ENCODE data around the gene B4GALNT4.
"Not testable (repeated sequence)": the region's sequence is repeated elsewhere in the genome, so short reads cannot be mapped to it uniquely, and the experiment has no call there.

The B4GALNT4 gene

DNA sequence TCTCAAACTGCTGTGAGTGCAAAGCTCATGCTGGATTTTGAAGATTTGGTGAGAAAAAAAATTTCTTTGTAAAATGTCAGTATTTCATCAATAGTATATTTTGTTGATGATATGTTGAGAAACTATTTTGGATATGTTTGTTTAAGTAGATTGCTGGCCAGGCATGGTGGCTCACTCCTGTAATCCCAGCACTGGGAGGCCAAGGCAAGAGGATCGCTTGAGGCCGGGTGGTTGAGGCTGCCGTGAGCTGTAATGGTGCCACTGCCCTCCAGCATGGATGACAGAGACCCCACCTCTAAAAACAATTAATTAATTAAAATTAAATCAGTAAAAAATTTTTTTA, 41.7 kb upstream of the B4GALNT4 start:
- H3K27ac ChIP-seq = no peak overlapping the region
- TF ChIP-seq ZFX (IDR thresholded peaks at IDR 0.05; ENCODE audit: borderline replicate concordance) = no peak
- TF ChIP-seq, protein P1, sequence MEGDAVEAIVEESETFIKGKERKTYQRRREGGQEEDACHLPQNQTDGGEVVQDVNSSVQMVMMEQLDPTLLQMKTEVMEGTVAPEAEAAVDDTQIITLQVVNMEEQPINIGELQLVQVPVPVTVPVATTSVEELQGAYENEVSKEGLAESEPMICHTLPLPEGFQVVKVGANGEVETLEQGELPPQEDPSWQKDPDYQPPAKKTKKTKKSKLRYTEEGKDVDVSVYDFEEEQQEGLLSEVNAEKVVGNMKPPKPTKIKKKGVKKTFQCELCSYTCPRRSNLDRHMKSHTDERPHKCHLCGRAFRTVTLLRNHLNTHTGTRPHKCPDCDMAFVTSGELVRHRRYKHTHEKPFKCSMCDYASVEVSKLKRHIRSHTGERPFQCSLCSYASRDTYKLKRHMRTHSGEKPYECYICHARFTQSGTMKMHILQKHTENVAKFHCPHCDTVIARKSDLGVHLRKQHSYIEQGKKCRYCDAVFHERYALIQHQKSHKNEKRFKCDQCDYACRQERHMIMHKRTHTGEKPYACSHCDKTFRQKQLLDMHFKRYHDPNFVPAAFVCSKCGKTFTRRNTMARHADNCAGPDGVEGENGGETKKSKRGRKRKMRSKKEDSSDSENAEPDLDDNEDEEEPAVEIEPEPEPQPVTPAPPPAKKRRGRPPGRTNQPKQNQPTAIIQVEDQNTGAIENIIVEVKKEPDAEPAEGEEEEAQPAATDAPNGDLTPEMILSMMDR (IDR thresholded peaks at IDR 0.05) = no peak

DNA sequence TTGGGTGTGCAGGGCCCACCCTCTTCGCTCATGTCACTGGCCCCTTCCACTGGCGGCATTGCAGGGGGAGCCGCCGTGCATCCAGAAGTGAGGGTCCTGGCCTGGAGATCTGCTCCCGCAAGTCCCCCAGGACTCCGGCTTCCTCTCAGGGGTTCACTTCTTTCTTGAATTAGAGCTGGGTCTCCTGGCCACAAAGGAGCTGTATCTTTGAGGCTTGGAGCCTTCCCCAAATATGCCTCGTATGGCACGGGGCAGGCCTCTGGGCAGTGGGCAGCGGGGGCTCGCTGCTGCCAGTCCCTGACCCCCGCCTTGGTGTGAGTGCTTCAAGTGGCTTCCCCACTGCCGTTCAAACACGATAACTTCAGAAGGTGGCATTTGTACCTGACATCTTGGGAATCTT, 41.3 kb upstream of the B4GALNT4 start:
- H3K27ac ChIP-seq = no peak overlapping the region
- no peak for TF ChIP-seq ZFX (IDR thresholded peaks at IDR 0.05; ENCODE audit: borderline replicate concordance)
- TF ChIP-seq, protein P1 (IDR thresholded peaks at IDR 0.05) = no peak

DNA sequence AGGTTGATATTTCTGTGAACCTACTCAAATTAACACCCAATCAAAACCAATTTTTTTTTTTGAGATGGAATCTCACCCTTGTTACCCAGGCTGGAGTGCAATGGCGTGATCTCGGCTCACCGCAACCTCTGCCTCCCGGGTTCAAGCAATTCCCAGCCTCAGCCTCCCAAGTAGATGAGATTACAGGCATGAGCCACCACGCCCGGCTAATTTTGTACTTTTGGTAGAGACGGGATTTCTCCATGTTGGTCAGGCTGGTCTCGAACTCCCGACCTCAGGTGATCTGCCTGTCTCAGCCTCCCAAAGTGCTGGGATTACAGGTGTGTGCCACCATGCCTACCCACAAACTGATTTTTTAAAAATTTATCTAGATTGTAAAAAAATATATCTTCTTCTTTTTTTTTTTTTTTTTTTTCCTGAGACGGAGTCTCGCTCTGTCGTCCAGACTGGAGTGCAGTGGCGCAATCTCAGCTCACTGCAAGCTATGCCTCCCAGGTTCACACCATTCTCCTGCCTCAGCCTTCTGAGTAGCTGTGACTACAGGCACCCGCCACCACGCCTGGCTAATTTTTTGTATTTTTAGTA, 40.7 kb upstream of the B4GALNT4 start:
- not testable (repeated sequence) for H3K27ac ChIP-seq

DNA sequence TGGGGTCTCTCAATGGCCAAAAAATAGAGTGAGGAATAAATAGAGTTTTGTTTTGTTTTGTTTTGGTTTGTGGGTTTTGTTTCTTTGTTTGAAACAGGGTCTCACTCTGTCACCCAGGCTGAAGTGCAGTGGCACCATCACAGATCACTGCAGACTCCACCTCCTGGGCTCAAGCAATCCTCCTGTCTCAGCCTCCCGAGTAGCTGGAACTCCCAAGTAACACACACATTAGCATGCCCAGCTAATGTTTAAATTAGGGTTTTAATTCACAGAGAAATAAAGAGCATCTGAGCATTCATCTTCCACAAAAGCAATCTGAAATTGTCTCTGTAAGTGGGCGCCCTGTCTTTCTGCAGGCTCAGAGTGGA, 39.4 kb upstream of the B4GALNT4 start:
- H3K27ac ChIP-seq = no peak overlapping the region
- no peak for TF ChIP-seq ZFX (IDR thresholded peaks at IDR 0.05; ENCODE audit: borderline replicate concordance)
- TF ChIP-seq, protein P1 (IDR thresholded peaks at IDR 0.05) = no peak

DNA sequence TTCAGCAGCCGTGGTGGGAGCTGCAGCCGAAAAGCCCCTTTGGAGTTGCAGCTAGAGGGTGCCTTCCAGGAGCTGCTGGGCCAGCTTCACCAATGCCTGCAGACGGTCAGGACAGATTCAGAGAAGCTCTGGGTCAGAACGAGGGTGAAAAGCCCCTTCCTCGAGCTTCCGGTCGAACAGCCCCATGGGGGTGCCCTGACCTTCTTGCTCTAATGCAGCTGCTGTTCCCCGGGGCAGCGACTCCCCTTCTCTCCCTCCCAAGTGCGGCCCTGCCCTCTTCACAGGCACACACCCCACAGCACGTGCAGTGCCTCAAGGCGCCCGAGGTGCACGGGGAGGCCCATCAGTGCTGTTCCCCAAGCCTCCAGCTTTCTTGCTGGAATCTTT, 39.0 kb upstream of the B4GALNT4 start:
- no peak overlapping the region for H3K27ac ChIP-seq
- no peak for TF ChIP-seq ZFX (IDR thresholded peaks at IDR 0.05; ENCODE audit: borderline replicate concordance)
- TF ChIP-seq, protein P1 (IDR thresholded peaks at IDR 0.05) = no peak

DNA sequence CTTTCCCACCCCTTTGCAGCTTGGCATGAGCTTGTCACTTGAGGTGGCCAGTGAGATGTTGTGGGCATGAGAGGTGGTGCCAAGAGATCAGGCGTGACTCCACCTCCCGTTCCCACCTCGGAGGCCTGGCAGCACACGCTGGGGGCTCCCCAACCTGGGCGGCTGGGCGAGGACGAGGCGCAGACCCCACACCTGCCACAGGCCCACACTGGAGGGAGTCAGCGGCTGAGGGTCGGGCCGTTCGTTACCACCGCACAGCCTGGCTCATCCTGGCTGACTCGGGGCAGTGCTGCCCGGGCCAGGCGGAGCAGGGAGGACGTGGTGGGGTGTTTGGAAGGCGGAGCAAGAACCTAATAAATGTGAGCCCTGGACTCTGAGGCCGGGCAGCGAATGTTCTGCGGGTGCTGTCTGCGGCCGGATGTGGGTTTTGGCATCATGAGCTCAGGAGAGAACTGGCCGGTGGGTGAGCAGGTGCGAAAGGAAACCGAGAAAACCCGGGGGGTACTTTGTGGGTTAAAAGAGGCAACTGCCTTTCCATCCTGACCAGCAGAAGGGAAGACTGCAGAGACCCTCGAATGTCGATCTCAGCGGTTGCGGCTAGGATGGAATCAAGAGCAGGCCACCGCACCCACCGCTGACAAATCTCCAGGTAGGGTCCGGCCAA, 38.5 kb upstream of the B4GALNT4 start:
- no peak overlapping the region for H3K27ac ChIP-seq
- TF ChIP-seq ZFX (IDR thresholded peaks at IDR 0.05; ENCODE audit: borderline replicate concordance) = no peak
- TF ChIP-seq, protein P1 (IDR thresholded peaks at IDR 0.05) = no peak

DNA sequence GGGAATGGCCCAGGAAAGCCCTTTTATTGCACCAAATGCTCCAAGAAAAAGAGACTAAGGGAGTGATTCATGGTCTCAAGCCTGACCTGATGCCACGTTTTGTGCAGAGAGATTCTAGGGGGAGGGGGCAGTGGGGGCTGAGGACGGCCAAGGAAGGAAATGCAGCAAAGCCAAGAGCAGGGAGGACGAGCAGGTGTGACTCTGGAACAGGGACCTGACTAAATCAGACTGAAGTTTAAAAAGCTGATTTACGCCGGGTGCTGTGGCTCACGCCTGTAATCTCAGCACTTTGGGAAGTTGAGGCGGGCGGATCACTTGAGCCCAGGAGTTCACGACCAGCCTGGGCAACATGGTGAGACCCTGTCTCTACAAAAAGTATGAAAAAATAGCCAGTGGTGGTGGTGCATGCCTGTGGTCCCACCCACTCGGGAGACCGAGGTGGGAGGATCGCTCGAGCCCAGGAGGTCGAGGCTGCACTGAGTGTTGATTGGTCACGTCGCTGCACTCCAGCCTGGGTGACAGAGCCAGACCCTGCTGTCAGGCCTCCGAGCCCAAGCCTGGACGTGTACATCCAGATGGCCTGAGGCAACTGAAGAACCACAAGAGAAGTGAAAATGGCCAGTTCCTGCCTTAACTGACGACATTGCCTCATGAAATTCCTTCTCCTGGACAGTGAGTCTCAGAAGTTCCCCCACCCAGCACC, 37.8 kb upstream of the B4GALNT4 start:
- H3K27ac ChIP-seq = no peak overlapping the region
- TF ChIP-seq, protein P1 (IDR thresholded peaks at IDR 0.05) = no peak
- no peak for TF ChIP-seq ZFX (IDR thresholded peaks at IDR 0.05; ENCODE audit: borderline replicate concordance)
